ENCODE data around the gene URGCP. TPM values are rescaled to one million over a fixed set of nuclear protein-coding genes. Genes with fewer than 3 reads are reported as not detected.

The URGCP gene
- total and polyA plus RNA-seq, 2 of the 4 experiments (the other 2 are of a cell fraction): 22.0 to 25.5 TPM

- peak overlapping the region; percentile 14; the same call in 1 of the 2 replicates for H2AK5ac ChIP-seq (ENCODE audit: low read depth, low read length)
- no peaks in the 10 kb centered on the region for H3K27me3 ChIP-seq (ENCODE audit: control insufficient read depth, insufficient read depth, low read length)
- CTCF ChIA-PET: no interaction called here
- no peak overlapping the region for H3K27ac ChIP-seq (ENCODE audit: insufficient read depth, low read length)
- H4K20me1 ChIP-seq (ENCODE audit: insufficient read depth, low read length): no peaks in the 10 kb centered on the region
- TF ChIP-seq RFX5 (IDR thresholded peaks at IDR 0.05; ENCODE audit: low read depth, low read length) (no peak), NFE2L2 (IDR thresholded peaks at IDR 0.05; ENCODE audit: low read depth, low read length) (no peak), USF2 (IDR thresholded peaks at IDR 0.05; ENCODE audit: low read depth, low read length) (no peak), SMC3 (IDR thresholded peaks at IDR 0.05; ENCODE audit: low read depth, low read length) (no peak), CEBPB (IDR thresholded peaks at IDR 0.05; ENCODE audit: low read depth, low read length) (no peak), CTCF (conservative IDR thresholded peaks at IDR 0.05; ENCODE audit: low read depth, low read length) (no peak), RCOR1 (IDR thresholded peaks at IDR 0.05; ENCODE audit: insufficient replicate concordance, low read length) (no peak), MAZ (IDR thresholded peaks at IDR 0.05; ENCODE audit: borderline replicate concordance, low read depth, low read length) (no peak), MAFK (IDR thresholded peaks at IDR 0.05; ENCODE audit: low read depth, low read length) (no peak), MXI1 (IDR thresholded peaks at IDR 0.05; ENCODE audit: borderline replicate concordance, low read depth, low read length) (no peak), CHD1 (IDR thresholded peaks at IDR 0.05; ENCODE audit: low read depth, low read length) (no peak), POLR2A (IDR thresholded peaks at IDR 0.05; ENCODE audit: low read depth, low read length) (no peak), BHLHE40 (IDR thresholded peaks at IDR 0.05; ENCODE audit: low read depth, low read length) (no peak), RAD21 (IDR thresholded peaks at IDR 0.05; ENCODE audit: low read length) (no peak), FOS (IDR thresholded peaks at IDR 0.05; ENCODE audit: low read depth, low read length) (no peak), ELK1 (IDR thresholded peaks at IDR 0.05; ENCODE audit: borderline replicate concordance, low read depth, low read length) (no peak)
- intact Hi-C loops (cut with micrococcal nuclease) (no loop called here), dilution Hi-C loops (cut with HindIII; ENCODE audit: low sequenced_read_pairs, unreplicated experiment) (no loop called here), in situ Hi-C loops (cut with MboI; ENCODE audit: low sequenced_read_pairs) (no loop called here)
- no peak overlapping the region for H2BK15ac ChIP-seq (ENCODE audit: low read depth, low read length)
- H2AFZ ChIP-seq (replicated peaks; ENCODE audit: low read length, poor library complexity): no peak overlapping the region
- peaks cover 15% of the 10 kb centered on the region for H3K36me3 ChIP-seq (ENCODE audit: control insufficient read depth, insufficient read depth, low read length)
- ATAC-seq (ENCODE audit: low read depth) (no peak), DNase-seq (no peak)
- peaks cover 30% of the 10 kb centered on the region for H3K9me1 ChIP-seq (ENCODE audit: insufficient read depth, low read length)
- peak overlapping the region; percentile 65; the same call in 1 of the 2 replicates for H3K23ac ChIP-seq (ENCODE audit: low read depth, low read length)
- no peak overlapping the region for H3K56ac ChIP-seq (ENCODE audit: extremely low read depth, insufficient read depth, low read length)
- 0 out of 2 replicates have a peak overlapping the region, but pooled peaks have one; percentile 25 for H3K4ac ChIP-seq (ENCODE audit: low read depth, low read length)
- no peaks in the 10 kb centered on the region for H3K9me3 ChIP-seq (ENCODE audit: control insufficient read depth, insufficient read depth, low read length)
- peaks cover 21% of the 10 kb centered on the region for H3K4me1 ChIP-seq (ENCODE audit: control insufficient read depth, insufficient read depth, low read length)
- H3K9ac ChIP-seq (ENCODE audit: low read depth, low read length): peak overlapping the region; percentile 86; the same call in 1 of the 2 replicates
- no peak overlapping the region for H2AK9ac ChIP-seq (replicated peaks; ENCODE audit: low read depth, low read length, poor library complexity)
- no peak overlapping the region for H2BK5ac ChIP-seq (ENCODE audit: low read depth, low read length, poor library complexity, severe bottlenecking)
- no peak overlapping the region for H3K18ac ChIP-seq (ENCODE audit: low read depth, low read length)
- H4K91ac ChIP-seq (ENCODE audit: insufficient read depth, low read depth, low read length): no peak overlapping the region
- peak overlapping the region; percentile 93; the same call in 1 of the 2 replicates for H3K4me3 ChIP-seq (ENCODE audit: insufficient read depth, low read depth, low read length)
- no peak overlapping the region for H4K8ac ChIP-seq (ENCODE audit: low read depth in 2 of 2, low read length in 2 of 2)
- POLR2A ChIA-PET (ENCODE audit: unreplicated experiment): no interaction called here
- H2BK120ac ChIP-seq (ENCODE audit: low read depth, low read length): no peak overlapping the region
- H2BK20ac ChIP-seq (ENCODE audit: low read depth, low read length): no peak overlapping the region
- no peak overlapping the region for H3K14ac ChIP-seq (replicated peaks; ENCODE audit: low read depth, low read length)
- WGBS, 2 experiments (ENCODE audit: extremely low coverage in 2 of 2, insufficient read length in 1 of 2): 83% methylated on average over 1 of the region's 7 CpGs; no CpG with 5 or more reads in 1 of the 2 experiments
- BruUV-seq (replicated peaks): no TSS peak
- H3K4me2 ChIP-seq (ENCODE audit: low read depth, low read length): peak overlapping the region; percentile 99
- no peak overlapping the region for H4K5ac ChIP-seq (ENCODE audit: low read depth, low read length)
- peaks cover 25 to 51% of the 10 kb centered on the region in 2 experiments for H3K79me1 ChIP-seq (ENCODE audit: low read depth in 1 of 2, low read length in 2 of 2)
Observed at GRCh38 chr7:43868181-43868580, 38.2 kb downstream of the URGCP start.
